Endothelial cell (in vitro differentiated cells): ENCODE measurements around the gene ADGRB2. TPM values are rescaled to one million over a fixed set of nuclear protein-coding genes. Genes with fewer than 3 reads are reported as not detected.
A peak's percentile ranks its signal among the peaks of the same experiment; 100 is the strongest.

Experiments
- DNase-seq: peaks from one replicate; pipeline ENCODE4 v3.0.0; 2021; ENCODE audit warnings: low spot score
- H3K27ac Mint-ChIP-seq: one replicate; pipeline ENCODE4 v1.8.0; 2021; ENCODE audit warnings: mixed read lengths, inconsistent platforms; ENCODE audit not compliant: unreplicated experiment
- H3K27me3 Mint-ChIP-seq: one replicate; pipeline ENCODE4 v1.8.0; 2021; ENCODE audit warnings: mild to moderate bottlenecking, moderate library complexity, mixed read lengths, inconsistent platforms; ENCODE audit not compliant: unreplicated experiment
- H3K36me3 Mint-ChIP-seq: one replicate; pipeline ENCODE4 v1.8.0; 2021; ENCODE audit warnings: mild to moderate bottlenecking, low read depth, mixed read lengths, inconsistent platforms; ENCODE audit not compliant: unreplicated experiment
- H3K4me1 Mint-ChIP-seq: one replicate; pipeline ENCODE4 v1.8.0; 2021; ENCODE audit warnings: mild to moderate bottlenecking, mixed read lengths, inconsistent platforms; ENCODE audit not compliant: unreplicated experiment
- H3K4me3 Mint-ChIP-seq: one replicate; pipeline ENCODE4 v1.8.0; 2021; ENCODE audit warnings: mild to moderate bottlenecking, mixed read lengths, inconsistent platforms; ENCODE audit not compliant: unreplicated experiment
- H3K9me3 Mint-ChIP-seq: one replicate; pipeline ENCODE4 v1.8.0; 2021; ENCODE audit warnings: mixed read lengths, inconsistent platforms; ENCODE audit not compliant: unreplicated experiment
- CTCF ChIP-seq: fragments of 200-600 bp; sonication (generic); IDR thresholded peaks from one replicate; pipeline ENCODE4 v1.5.0; 2021; ENCODE audit warnings: antibody characterized with exemption; ENCODE audit not compliant: unreplicated experiment
- total RNA-seq: library from RNA; stranded (reverse); fragmentation: NEBNext Ultra II Directional; extraction: Animal tissue kit (Norgen Biotek cat#: 25700); gene quantifications from one replicate; pipeline ENCODE4 v1.2.1, GENCODE V29; 2021; ENCODE audit not compliant: unreplicated experiment

ADGRB2 gene
- total RNA-seq, 1 donor from 2014 or later = 0.44 TPM

DNA sequence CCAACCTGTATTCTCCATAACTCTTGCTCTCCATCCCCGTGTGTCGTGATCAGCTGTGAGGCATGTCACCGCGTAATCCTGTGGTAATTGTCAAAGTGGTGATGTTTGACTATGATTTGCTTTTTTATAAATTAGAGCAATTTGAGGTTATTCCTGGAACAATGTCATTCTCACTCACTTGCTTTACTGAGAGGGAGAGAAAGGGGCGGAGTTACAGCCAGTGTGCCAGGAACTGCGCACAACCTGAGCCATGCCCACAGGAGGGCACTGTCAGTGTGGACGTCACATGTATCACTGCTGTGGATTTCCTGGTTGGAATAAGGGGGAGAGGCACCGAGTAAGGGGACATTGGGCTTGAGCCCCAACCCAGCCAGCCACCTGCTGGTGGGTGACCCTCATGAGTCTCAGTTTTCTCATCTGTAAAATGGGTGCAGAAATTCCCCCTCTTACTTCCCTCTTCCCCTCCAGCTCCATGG lies 6.9 kb downstream of the ADGRB2 start:
- Mint-ChIP-seq H3K27ac (no peak overlapping the region), H3K4me1 (peaks cover 13% of the 10 kb centered on the region), H3K4me3 (no peak overlapping the region), H3K27me3 (peaks cover 9% of the 10 kb centered on the region), H3K9me3 (no peaks in the 10 kb centered on the region), H3K36me3 (peaks cover 7% of the 10 kb centered on the region)
- TF ChIP-seq CTCF = no peak
- DNase-seq = no peak

DNA sequence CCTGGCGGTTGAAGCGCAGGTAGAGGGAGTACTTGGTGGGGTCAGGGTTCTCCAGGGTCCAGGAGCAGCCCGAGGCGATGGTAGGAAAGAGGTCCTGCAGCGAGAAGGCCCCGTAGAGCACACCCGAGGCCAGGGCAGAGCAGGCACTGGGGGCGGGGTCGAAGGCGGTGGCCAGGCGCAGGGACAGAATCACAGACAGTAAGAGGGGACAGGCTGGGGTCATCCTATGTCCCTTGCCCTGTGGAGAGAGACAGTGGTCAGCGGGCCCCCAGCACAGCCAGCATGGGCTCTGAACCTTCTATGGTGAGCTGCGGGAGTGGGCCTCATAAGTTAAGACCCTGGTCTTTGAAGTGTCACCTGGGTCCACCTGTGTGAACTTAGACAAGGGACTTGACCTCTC lies 7.6 kb downstream of the ADGRB2 start:
- H3K4me3 Mint-ChIP-seq = no peak overlapping the region
- TF ChIP-seq CTCF = no peak
- H3K27ac Mint-ChIP-seq = no peak overlapping the region
- peaks cover 2% of the 10 kb centered on the region for H3K36me3 Mint-ChIP-seq
- H3K4me1 Mint-ChIP-seq = peaks cover 18% of the 10 kb centered on the region
- peaks cover 8% of the 10 kb centered on the region for H3K27me3 Mint-ChIP-seq
- DNase-seq = no peak
- H3K9me3 Mint-ChIP-seq = no peaks in the 10 kb centered on the region

- no peak for DNase-seq
- H3K4me3 Mint-ChIP-seq = no peak overlapping the region
- H3K27ac Mint-ChIP-seq = peak overlapping the region; percentile 42
- TF ChIP-seq CTCF = no peak
- no peaks in the 10 kb centered on the region for H3K36me3 Mint-ChIP-seq
- no peaks in the 10 kb centered on the region for H3K9me3 Mint-ChIP-seq
- peaks cover 22% of the 10 kb centered on the region for H3K4me1 Mint-ChIP-seq
- H3K27me3 Mint-ChIP-seq = peaks cover 7% of the 10 kb centered on the region
Observed at GRCh38 chr1:31755850-31756492, 8.2 kb downstream of the ADGRB2 start.

- Mint-ChIP-seq H3K27ac (no peak overlapping the region), H3K4me3 (no peak overlapping the region), H3K4me1 (peaks cover 30% of the 10 kb centered on the region)
Observed at GRCh38 chr1:31755197-31755611, 8.9 kb downstream of the ADGRB2 start.

More at GRCh38 chr1:31755197-31755611, 8.9 kb downstream of the ADGRB2 start:
- H3K36me3 Mint-ChIP-seq = no peaks in the 10 kb centered on the region
- H3K9me3 Mint-ChIP-seq = no peaks in the 10 kb centered on the region
- TF ChIP-seq CTCF = no peak
- peaks cover 6% of the 10 kb centered on the region for H3K27me3 Mint-ChIP-seq
- no peak for DNase-seq
